ENCODE data around the gene FOXC1. TPM values are rescaled to one million over a fixed set of nuclear protein-coding genes. Genes with fewer than 3 reads are reported as not detected.

FOXC1 gene
- total RNA-seq, 1 donor from 2014 or later = 3.3 TPM

DNA sequence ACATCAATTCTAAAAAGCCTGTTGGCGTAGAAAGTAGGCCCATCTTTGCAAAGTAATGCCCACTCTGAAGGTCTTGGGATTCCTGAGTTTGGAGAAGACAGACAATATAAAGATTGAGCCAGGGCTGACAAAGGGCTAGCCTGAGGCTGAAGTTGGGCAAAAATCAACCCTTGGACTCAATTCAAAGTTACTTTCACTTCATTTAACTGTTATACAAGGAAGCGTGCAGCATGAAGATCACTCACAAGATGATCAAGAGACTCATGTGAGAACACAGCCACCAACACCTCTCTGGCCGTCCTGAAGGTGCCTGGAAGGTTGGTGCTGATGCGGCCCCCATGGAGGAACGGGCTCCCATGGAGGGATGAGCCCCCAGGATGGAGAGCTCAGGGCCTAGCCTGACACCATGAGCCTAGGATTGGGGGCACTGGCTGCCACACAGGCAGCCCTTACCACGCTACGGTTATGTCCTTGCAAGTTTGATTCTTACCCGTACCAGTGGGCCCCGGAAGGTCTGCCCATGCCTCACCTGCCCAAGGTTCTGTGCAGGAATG, 26.6 kb downstream of the FOXC1 start:
- Mint-ChIP-seq H3K4me1 (ENCODE audit: low read depth, unreplicated experiment) (no peaks in the 10 kb centered on the region), H3K9me3 (ENCODE audit: unreplicated experiment) (peaks cover 5% of the 10 kb centered on the region), H3K4me3 (ENCODE audit: unreplicated experiment) (no peak overlapping the region), H3K27ac (ENCODE audit: unreplicated experiment) (no peak overlapping the region), H3K27me3 (ENCODE audit: unreplicated experiment) (peaks cover 6% of the 10 kb centered on the region), H3K36me3 (ENCODE audit: unreplicated experiment) (peaks cover 4% of the 10 kb centered on the region)
- no peak for DNase-seq
- TF ChIP-seq, protein P1, sequence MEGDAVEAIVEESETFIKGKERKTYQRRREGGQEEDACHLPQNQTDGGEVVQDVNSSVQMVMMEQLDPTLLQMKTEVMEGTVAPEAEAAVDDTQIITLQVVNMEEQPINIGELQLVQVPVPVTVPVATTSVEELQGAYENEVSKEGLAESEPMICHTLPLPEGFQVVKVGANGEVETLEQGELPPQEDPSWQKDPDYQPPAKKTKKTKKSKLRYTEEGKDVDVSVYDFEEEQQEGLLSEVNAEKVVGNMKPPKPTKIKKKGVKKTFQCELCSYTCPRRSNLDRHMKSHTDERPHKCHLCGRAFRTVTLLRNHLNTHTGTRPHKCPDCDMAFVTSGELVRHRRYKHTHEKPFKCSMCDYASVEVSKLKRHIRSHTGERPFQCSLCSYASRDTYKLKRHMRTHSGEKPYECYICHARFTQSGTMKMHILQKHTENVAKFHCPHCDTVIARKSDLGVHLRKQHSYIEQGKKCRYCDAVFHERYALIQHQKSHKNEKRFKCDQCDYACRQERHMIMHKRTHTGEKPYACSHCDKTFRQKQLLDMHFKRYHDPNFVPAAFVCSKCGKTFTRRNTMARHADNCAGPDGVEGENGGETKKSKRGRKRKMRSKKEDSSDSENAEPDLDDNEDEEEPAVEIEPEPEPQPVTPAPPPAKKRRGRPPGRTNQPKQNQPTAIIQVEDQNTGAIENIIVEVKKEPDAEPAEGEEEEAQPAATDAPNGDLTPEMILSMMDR (IDR thresholded peaks at IDR 0.05; ENCODE audit: partially characterized antibody, unreplicated experiment) = no peak

DNA sequence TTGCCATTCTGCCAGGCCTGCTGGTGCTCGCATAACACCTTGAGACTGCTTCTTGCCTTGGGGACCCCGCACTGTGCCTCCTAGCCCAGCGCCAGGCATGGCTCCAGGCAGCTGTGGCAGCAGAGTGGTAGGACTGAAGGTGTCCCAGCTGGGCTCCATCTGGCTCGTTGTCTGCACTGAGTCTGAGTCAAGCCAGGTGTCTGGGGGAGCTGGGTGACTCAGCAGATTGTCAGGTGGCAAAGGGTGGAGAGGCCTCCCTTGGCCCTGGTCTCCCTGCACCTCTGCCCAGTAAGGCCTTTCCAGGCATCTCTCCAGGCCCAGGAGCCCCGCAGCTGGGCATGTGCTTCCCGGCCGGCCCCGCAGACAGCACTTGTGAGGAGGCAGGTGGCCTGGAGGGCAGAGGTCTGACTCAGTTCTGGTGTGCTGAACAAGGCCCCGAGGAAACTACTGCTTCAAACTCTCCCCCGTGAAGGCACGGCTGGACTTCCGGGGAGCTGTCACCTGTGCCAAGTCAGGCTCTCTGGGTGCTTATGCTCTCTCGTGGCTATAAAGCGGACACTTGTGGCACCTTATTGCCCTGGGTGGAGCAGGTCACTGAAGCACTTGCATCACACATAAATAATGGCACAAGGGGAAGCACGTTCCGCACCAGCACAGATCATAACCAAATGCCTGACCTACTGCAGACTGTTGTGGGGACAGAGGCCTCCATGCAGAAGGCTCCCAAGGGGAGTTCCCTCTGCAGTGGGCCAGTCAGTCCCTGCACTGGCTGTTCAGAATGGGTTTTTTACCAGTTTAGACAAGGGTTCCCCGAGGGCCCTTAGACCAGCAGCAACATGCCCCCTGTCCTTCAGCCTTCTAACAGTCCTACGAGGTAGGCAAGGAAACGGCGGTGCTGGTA, 27.5 kb downstream of the FOXC1 start:
- DNase-seq = no peak
- TF ChIP-seq, protein P1 (IDR thresholded peaks at IDR 0.05; ENCODE audit: partially characterized antibody, unreplicated experiment) = no peak
- Mint-ChIP-seq H3K4me1 (ENCODE audit: low read depth, unreplicated experiment) (no peaks in the 10 kb centered on the region), H3K9me3 (ENCODE audit: unreplicated experiment) (peaks cover 5% of the 10 kb centered on the region), H3K36me3 (ENCODE audit: unreplicated experiment) (peaks cover 2% of the 10 kb centered on the region), H3K27me3 (ENCODE audit: unreplicated experiment) (peaks cover 4% of the 10 kb centered on the region), H3K4me3 (ENCODE audit: unreplicated experiment) (no peak overlapping the region), H3K27ac (ENCODE audit: unreplicated experiment) (no peak overlapping the region)

DNA sequence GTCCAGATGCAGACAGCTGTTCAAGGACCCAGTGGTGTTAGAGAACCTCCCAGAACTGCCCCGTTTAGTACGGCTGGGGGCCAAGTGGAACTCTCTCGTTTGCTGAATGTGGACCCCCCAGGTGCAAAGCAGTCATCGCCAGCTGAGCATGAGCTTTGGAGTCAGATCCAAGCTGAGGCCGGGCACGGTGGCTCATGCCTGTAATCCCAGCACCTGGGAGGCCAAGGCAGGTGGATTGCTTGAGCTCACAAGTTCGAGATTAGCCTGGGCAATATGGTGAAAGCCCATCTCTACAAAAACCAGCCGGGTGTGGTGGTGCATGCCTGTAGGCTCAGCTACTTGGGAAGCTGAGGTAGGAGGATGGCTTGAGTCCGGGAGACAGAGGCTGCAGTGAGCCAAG, 29.7 kb downstream of the FOXC1 start:
- Mint-ChIP-seq H3K4me1 (ENCODE audit: low read depth, unreplicated experiment) (no peaks in the 10 kb centered on the region), H3K4me3 (ENCODE audit: unreplicated experiment) (no peak overlapping the region), H3K36me3 (ENCODE audit: unreplicated experiment) (no peaks in the 10 kb centered on the region), H3K27me3 (ENCODE audit: unreplicated experiment) (no peaks in the 10 kb centered on the region), H3K9me3 (ENCODE audit: unreplicated experiment) (peaks cover 6% of the 10 kb centered on the region), H3K27ac (ENCODE audit: unreplicated experiment) (no peak overlapping the region)
- TF ChIP-seq, protein P1 (IDR thresholded peaks at IDR 0.05; ENCODE audit: partially characterized antibody, unreplicated experiment) = no peak
- no peak for DNase-seq

DNA sequence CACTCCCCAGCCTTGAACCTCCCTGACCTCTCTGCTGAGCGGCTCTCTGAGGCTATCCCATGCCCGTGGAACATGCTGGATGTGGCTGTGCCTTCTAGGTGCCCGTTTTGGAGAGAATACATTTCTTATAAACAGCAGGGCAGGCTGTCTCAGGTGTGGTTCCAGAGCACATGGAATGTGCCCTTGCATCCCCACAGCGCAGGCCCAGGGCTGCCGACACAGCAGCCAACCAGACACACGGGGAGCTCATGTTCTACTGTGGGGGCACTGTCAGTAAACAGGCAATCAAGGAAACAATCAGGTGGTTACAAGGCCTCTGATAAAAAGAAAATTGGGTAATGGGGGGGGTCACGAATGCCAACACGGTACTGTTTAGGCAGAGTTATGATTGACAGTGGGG, 30.8 kb downstream of the FOXC1 start:
- Mint-ChIP-seq H3K9me3 (ENCODE audit: unreplicated experiment) (peaks cover 8% of the 10 kb centered on the region), H3K4me1 (ENCODE audit: low read depth, unreplicated experiment) (no peaks in the 10 kb centered on the region)

More for the DNA sequence above, 30.8 kb downstream of the FOXC1 start:
- Mint-ChIP-seq H3K4me3 (ENCODE audit: unreplicated experiment) (no peak overlapping the region), H3K27ac (ENCODE audit: unreplicated experiment) (no peak overlapping the region), H3K36me3 (ENCODE audit: unreplicated experiment) (no peaks in the 10 kb centered on the region), H3K27me3 (ENCODE audit: unreplicated experiment) (peaks cover 2% of the 10 kb centered on the region)
- TF ChIP-seq, protein P1 (IDR thresholded peaks at IDR 0.05; ENCODE audit: partially characterized antibody, unreplicated experiment) = no peak
- DNase-seq = no peak
